GM21737 (cell line): ENCODE data around the gene AXIN2.

Experiments
- ATAC-seq: cut with Tn5 transposase; IDR thresholded peaks from one replicate; pipeline ENCODE4 v1.9.1; 2021; ENCODE audit warnings: mild to moderate bottlenecking, moderate library complexity; ENCODE audit not compliant: unreplicated experiment

Gene AXIN2

GRCh38 chr17:65583921-65584603 lies 22.6 kb upstream of the AXIN2 start:
- no peak for ATAC-seq

DNA sequence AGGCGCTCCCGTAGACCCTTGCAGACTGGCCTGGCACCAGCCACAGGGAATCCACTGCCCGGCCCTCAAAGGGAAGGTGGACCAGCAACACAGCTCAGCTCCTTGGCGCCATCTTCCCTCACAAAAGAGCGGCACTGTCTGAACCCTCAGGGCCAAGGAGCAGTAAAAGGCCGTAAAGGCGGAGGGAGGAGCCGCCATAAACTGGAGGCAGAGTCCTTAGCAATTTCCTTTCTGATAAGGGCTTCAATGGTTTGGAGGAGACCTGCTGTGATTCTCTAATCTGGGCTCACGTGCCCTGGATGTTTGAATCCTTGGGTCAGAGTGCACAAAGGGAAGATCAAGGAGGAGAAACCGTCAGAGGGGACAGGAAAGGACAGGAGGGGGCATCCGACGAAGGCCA lies 15.5 kb upstream of the AXIN2 start:
- no peak for ATAC-seq

DNA sequence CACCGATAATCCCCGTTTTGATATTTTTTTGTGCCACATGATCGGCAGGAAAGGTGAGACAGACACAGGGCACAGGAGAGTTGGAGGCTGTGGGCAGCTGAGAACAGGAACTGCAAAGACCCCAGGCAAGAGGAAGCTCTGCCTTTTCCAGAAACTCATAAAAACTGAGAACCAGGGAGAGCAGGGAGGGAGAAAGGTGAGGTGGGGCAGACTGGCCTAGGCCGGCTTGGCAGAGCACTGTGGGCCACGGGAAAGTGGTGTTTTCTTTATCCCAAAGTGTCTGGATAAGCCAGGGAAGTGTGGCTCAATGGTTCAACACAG lies 11.8 kb upstream of the AXIN2 start:
- no peak for ATAC-seq

- no peak for ATAC-seq
Observed at GRCh38 chr17:65572581-65573281, 11.3 kb upstream of the AXIN2 start.

- ATAC-seq = no peak
Observed at GRCh38 chr17:65572186-65572580, 10.7 kb upstream of the AXIN2 start.

GRCh38 chr17:65568918-65569317 lies 7.5 kb upstream of the AXIN2 start:
- no peak for ATAC-seq

DNA sequence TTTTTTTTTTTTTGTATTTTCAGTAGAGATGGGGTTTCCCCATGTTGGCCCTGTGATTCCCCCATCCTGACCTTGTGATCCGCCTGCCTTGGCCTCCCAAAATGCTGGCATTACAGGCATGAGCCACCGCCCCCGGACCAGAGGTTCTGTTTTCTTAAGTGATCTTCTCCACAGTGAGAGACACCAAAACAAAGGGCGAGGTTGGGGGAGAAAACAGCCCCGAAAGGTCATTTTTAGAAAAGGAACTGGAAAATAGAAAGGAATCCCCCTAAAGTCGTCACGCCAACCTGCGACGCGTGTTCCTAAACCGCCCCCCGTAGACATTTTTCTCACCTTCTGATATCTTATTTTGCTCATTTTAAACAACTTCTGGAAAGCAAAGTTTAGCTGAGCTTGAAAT lies 6.1 kb upstream of the AXIN2 start:
- no peak for ATAC-seq

GRCh38 chr17:65565559-65565958 lies 4.1 kb upstream of the AXIN2 start:
- no peak for ATAC-seq

- ATAC-seq = no peak
Observed at GRCh38 chr17:65564793-65565192, 3.3 kb upstream of the AXIN2 start.

GRCh38 chr17:65562206-65562531 lies 721 bp upstream of the AXIN2 start:
- no peak for ATAC-seq

DNA sequence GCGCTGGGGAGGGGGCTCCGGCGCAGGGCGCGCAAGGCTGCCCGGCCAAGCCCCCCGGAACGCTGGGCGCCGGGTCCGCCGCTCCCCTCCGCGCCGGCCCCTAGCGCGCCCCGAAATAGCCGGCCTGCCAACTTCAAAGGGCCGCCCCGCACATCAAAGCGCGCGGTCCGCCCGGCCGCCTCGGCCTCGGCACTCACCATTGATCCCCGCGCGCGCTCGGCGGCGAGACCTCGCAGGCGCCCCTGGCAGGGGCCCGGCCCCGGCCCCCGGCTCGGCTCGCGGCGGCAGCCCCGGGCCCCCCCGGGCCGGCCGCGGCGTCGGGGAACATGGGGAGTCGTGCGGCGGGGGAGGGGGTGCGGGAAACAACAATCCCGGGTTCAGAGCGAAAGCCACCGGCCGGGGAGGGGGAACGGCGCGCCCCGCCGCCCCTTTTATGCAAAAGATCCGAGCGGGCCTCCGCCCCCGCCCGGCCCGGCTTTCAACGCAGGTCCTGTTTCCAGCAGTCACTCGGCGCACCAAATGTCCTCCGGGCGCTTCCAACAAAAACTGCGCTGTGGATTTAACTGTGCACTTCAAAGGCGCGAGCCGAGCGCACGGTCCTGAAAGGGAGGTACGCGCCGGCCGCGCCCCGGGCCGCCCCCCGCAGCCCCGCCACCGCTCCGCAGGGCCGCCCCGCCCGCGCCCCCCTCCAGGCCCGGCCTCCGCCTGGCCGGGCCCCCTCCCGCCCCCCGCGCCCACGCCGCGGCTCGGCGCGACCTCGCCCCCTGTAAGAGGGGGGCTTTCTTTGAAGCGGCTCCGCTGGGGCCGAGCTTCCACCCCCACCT lies 608 bp downstream of the AXIN2 start:
- ATAC-seq = peak; percentile 36

GRCh38 chr17:65559804-65560627 lies 1.4 kb downstream of the AXIN2 start:
- no peak for ATAC-seq

- no peak for ATAC-seq
Observed at GRCh38 chr17:65559461-65559803, 2.0 kb downstream of the AXIN2 start.

- ATAC-seq = no peak
Observed at GRCh38 chr17:65558683-65559460, 2.6 kb downstream of the AXIN2 start.

GRCh38 chr17:65558311-65558682 lies 3.2 kb downstream of the AXIN2 start:
- ATAC-seq = no peak

GRCh38 chr17:65557349-65558310 lies 3.8 kb downstream of the AXIN2 start:
- no peak for ATAC-seq

DNA sequence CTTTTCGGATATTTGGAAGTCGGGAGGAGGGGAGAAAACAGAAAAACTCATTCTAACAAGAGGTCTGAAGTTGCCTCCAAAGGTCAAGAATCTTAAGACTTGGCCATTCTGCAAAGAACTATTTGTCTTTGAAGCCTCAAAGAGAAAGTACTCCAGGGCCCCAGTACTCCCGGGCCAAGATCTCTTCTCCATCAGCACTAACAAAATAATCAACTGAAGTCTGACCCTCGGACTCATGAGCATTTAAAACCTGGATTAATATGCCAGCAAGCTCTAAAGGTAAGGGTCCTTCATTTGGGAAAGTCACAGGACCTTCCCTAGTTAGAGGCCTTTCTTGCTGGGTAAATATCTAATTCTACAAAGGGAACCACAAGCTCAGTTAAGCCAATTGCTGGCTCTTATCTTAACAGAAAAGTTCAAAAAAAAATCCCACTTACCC lies 4.5 kb downstream of the AXIN2 start:
- no peak for ATAC-seq

GRCh38 chr17:65556014-65556909 lies 5.2 kb downstream of the AXIN2 start:
- no peak for ATAC-seq
